Tongue (tissue), 2 donors: ENCODE results near the gene PPM1L. TPM values are rescaled to one million over a fixed set of nuclear protein-coding genes. Genes with fewer than 3 reads are reported as not detected.
"Not testable (repeated sequence)": the region's sequence is repeated elsewhere in the genome, so short reads cannot be mapped to it uniquely, and the experiment has no call there.

Experiments used
- DNase-seq: peaks from one replicate; pipeline ENCODE4 v3.0.0-alpha.2; 2015
- total RNA-seq: library from RNA; depleted of rRNA; stranded (reverse); fragments of >200 nt; gene quantifications from one replicate; pipeline ENCODE4 v1.2.3, GENCODE V29; 2014

Gene PPM1L
- total RNA-seq, result 37.3 TPM

GRCh38 chr3:160755776-160756304 is at the start of gene PPM1L:
Gene PPM1L (plus strand): TSS chr3:160756231.
- peak; percentile 78 for DNase-seq

GRCh38 chr3:160707187-160707794 is 48.7 kb upstream of the PPM1L start:
- DNase-seq, result peak; percentile 83

- DNase-seq, result no peak
These were observed 46.4 kb upstream of the PPM1L start for GRCh38 chr3:160709477-160710182.

- not testable (repeated sequence) for DNase-seq
These were observed 42.9 kb upstream of the PPM1L start for GRCh38 chr3:160713144-160713543.

- no peak for DNase-seq
These were observed 36.3 kb upstream of the PPM1L start for GRCh38 chr3:160719710-160720109.

GRCh38 chr3:160720123-160720746 is 35.8 kb upstream of the PPM1L start:
- DNase-seq, result no peak

GRCh38 chr3:160722331-160722730 is 33.7 kb upstream of the PPM1L start:
- DNase-seq, result no peak

- no peak for DNase-seq
These were observed 30.7 kb upstream of the PPM1L start for GRCh38 chr3:160725338-160725737.

- peak; percentile 50 for DNase-seq
These were observed 20.2 kb upstream of the PPM1L start for GRCh38 chr3:160735826-160736225.

- no peak for DNase-seq
These were observed 18.0 kb upstream of the PPM1L start for GRCh38 chr3:160738048-160738447.

GRCh38 chr3:160739079-160739478 is 17.0 kb upstream of the PPM1L start:
- peak; percentile 75 for DNase-seq

- no peak for DNase-seq
These were observed 9.1 kb upstream of the PPM1L start for GRCh38 chr3:160746976-160747375.

GRCh38 chr3:160747422-160747821 is 8.6 kb upstream of the PPM1L start:
- DNase-seq, result no peak

- no peak for DNase-seq
These were observed 7.8 kb upstream of the PPM1L start for GRCh38 chr3:160748231-160748630.

- DNase-seq, result no peak
These were observed 7.2 kb upstream of the PPM1L start for GRCh38 chr3:160748787-160749186.

- no peak for DNase-seq
These were observed 2.1 kb upstream of the PPM1L start for GRCh38 chr3:160753953-160754352.

GRCh38 chr3:160754371-160754854 is 1.6 kb upstream of the PPM1L start:
- DNase-seq, result peak; percentile 75

GRCh38 chr3:160754855-160755747 is 930 bp upstream of the PPM1L start:
- DNase-seq, result peak; percentile 96

- peak; percentile 5 for DNase-seq
These were observed 1.4 kb downstream of the PPM1L start for GRCh38 chr3:160757233-160758106.

GRCh38 chr3:160758929-160759577 is 3.0 kb downstream of the PPM1L start:
- peak; percentile 37 for DNase-seq

- no peak for DNase-seq
These were observed 7.0 kb downstream of the PPM1L start for GRCh38 chr3:160763073-160763472.
